ENCODE measurements around the gene MRPL39. TPM values are rescaled to one million over a fixed set of nuclear protein-coding genes. Genes with fewer than 3 reads are reported as not detected.

The MRPL39 gene
- total and polyA plus RNA-seq, 2 donors (not counting 1 experiment from before 2014, with no cell fraction given), result 10.1 to 19.7 TPM

- intact Hi-C loops (cut with micrococcal nuclease), result no loop called here
- Mint-ChIP-seq H3K27me3 (no peaks in the 10 kb centered on the region), H3K9me3 (ENCODE audit: insufficient read depth) (no peaks in the 10 kb centered on the region), H3K4me1 (peaks cover 12% of the 10 kb centered on the region), H3K4me3 (no peak overlapping the region), H3K27ac (no peak overlapping the region)
- Histone ChIP-seq H3K4me3 (ENCODE audit: control extremely low read depth in 1 of 5, extremely low read depth in 1 of 5, insufficient read depth in 1 of 5, low read depth in 2 of 5, low read length in 4 of 5) (no peak overlapping the region), H3K36me3 (replicated peaks in 1 of 2; ENCODE audit: control extremely low read depth in 1 of 2, control insufficient read depth in 1 of 2, extremely low read depth in 1 of 2, insufficient read depth in 2 of 2, low read length in 1 of 2) (no peaks in the 10 kb centered on the region), H3K27ac (ENCODE audit: low read length in 2 of 2) (no peak overlapping the region), H4K20me1 (ENCODE audit: control insufficient read depth, insufficient read depth, low read length, poor library complexity, severe bottlenecking) (no peaks in the 10 kb centered on the region), H2AFZ (ENCODE audit: insufficient read depth, low read depth, low read length, poor library complexity, severe bottlenecking) (no peak overlapping the region), H3K9ac (ENCODE audit: low read length) (no peak overlapping the region), H3K79me2 (ENCODE audit: control insufficient read depth, insufficient read depth, low read length) (no peaks in the 10 kb centered on the region), H3K27me3 (replicated peaks in 1 of 4; ENCODE audit: control extremely low read depth in 1 of 4, control insufficient read depth in 3 of 4, insufficient read depth in 4 of 4, low read length in 3 of 4) (no peaks in the 10 kb centered on the region), H3K4me1 (ENCODE audit: control insufficient read depth in 2 of 2, insufficient read depth in 2 of 2, low read length in 2 of 2) (peaks cover 0 to 3% of the 10 kb centered on the region in 2 donors), H3K9me3 (ENCODE audit: control extremely low read depth in 1 of 3, control insufficient read depth in 2 of 3, insufficient read depth in 1 of 3, low read length in 2 of 3) (no peaks in the 10 kb centered on the region), H3K4me2 (replicated peaks; ENCODE audit: low read depth, low read length, poor library complexity, severe bottlenecking) (no peak overlapping the region)
- no peak for ATAC-seq (ENCODE audit: low read depth)
- ChIA-PET POLR2A (no interaction called here), CTCF (no interaction called here)
- TF ChIP-seq, protein P1, sequence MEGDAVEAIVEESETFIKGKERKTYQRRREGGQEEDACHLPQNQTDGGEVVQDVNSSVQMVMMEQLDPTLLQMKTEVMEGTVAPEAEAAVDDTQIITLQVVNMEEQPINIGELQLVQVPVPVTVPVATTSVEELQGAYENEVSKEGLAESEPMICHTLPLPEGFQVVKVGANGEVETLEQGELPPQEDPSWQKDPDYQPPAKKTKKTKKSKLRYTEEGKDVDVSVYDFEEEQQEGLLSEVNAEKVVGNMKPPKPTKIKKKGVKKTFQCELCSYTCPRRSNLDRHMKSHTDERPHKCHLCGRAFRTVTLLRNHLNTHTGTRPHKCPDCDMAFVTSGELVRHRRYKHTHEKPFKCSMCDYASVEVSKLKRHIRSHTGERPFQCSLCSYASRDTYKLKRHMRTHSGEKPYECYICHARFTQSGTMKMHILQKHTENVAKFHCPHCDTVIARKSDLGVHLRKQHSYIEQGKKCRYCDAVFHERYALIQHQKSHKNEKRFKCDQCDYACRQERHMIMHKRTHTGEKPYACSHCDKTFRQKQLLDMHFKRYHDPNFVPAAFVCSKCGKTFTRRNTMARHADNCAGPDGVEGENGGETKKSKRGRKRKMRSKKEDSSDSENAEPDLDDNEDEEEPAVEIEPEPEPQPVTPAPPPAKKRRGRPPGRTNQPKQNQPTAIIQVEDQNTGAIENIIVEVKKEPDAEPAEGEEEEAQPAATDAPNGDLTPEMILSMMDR (IDR thresholded peaks at IDR 0.05), result no peak
- no peak for TF ChIP-seq EZH2 (IDR thresholded peaks at IDR 0.05; ENCODE audit: borderline replicate concordance, insufficient read depth, low read depth, low read length, poor library complexity, severe bottlenecking)
- DNase-seq, result no peak
Measured at GRCh38 chr21:25556091-25556490, 51.2 kb downstream of the MRPL39 start.

- ATAC-seq (ENCODE audit: low read depth), result no peak
- Histone ChIP-seq H3K4me1 (ENCODE audit: control insufficient read depth in 2 of 2, insufficient read depth in 2 of 2, low read length in 2 of 2) (no peaks in the 10 kb centered on the region), H3K9ac (ENCODE audit: low read length) (no peak overlapping the region), H3K9me3 (ENCODE audit: control extremely low read depth in 1 of 3, control insufficient read depth in 2 of 3, insufficient read depth in 1 of 3, low read length in 2 of 3) (no peaks in the 10 kb centered on the region), H2AFZ (ENCODE audit: insufficient read depth, low read depth, low read length, poor library complexity, severe bottlenecking) (no peak overlapping the region), H4K20me1 (ENCODE audit: control insufficient read depth, insufficient read depth, low read length, poor library complexity, severe bottlenecking) (no peaks in the 10 kb centered on the region), H3K27ac (ENCODE audit: low read length in 2 of 2) (no peak overlapping the region), H3K4me3 (ENCODE audit: control extremely low read depth in 1 of 5, extremely low read depth in 1 of 5, insufficient read depth in 1 of 5, low read depth in 2 of 5, low read length in 4 of 5) (no peak overlapping the region), H3K79me2 (ENCODE audit: control insufficient read depth, insufficient read depth, low read length) (no peaks in the 10 kb centered on the region), H3K4me2 (replicated peaks; ENCODE audit: low read depth, low read length, poor library complexity, severe bottlenecking) (no peak overlapping the region), H3K27me3 (replicated peaks in 1 of 4; ENCODE audit: control extremely low read depth in 1 of 4, control insufficient read depth in 3 of 4, insufficient read depth in 4 of 4, low read length in 3 of 4) (no peaks in the 10 kb centered on the region), H3K36me3 (replicated peaks in 1 of 2; ENCODE audit: control extremely low read depth in 1 of 2, control insufficient read depth in 1 of 2, extremely low read depth in 1 of 2, insufficient read depth in 2 of 2, low read length in 1 of 2) (no peaks in the 10 kb centered on the region)
- Mint-ChIP-seq H3K27ac (no peak overlapping the region), H3K27me3 (no peaks in the 10 kb centered on the region), H3K9me3 (ENCODE audit: insufficient read depth) (no peaks in the 10 kb centered on the region), H3K4me1 (peaks cover 7% of the 10 kb centered on the region), H3K4me3 (no peak overlapping the region)
- no peak for DNase-seq
- TF ChIP-seq, protein P1 (IDR thresholded peaks at IDR 0.05), result no peak
- no peak for TF ChIP-seq EZH2 (IDR thresholded peaks at IDR 0.05; ENCODE audit: borderline replicate concordance, insufficient read depth, low read depth, low read length, poor library complexity, severe bottlenecking)
- POLR2A ChIA-PET, result no interaction called here
- CTCF ChIA-PET, result no interaction called here
- intact Hi-C loops (cut with micrococcal nuclease), result no loop called here
Measured at GRCh38 chr21:25555492-25555891, 51.8 kb downstream of the MRPL39 start.

All from B cell (primary cell).